GM19351 (cell line): ENCODE results near the gene CD80.

ENCODE experiments used
- ATAC-seq: cut with Tn5 transposase; IDR thresholded peaks from one replicate; pipeline ENCODE4 v1.9.1; 2021; ENCODE audit warnings: mild to moderate bottlenecking, moderate library complexity; ENCODE audit not compliant: unreplicated experiment

The CD80 gene

GRCh38 chr3:119550192-119550910 is 9.1 kb downstream of the CD80 start:
- ATAC-seq = no peak

GRCh38 chr3:119548341-119548740 is 11.1 kb downstream of the CD80 start:
- ATAC-seq = no peak

- ATAC-seq = no peak
Observed at GRCh38 chr3:119547227-119547626, 12.2 kb downstream of the CD80 start.

- no peak for ATAC-seq
Observed at GRCh38 chr3:119543147-119543546, 16.3 kb downstream of the CD80 start.

DNA sequence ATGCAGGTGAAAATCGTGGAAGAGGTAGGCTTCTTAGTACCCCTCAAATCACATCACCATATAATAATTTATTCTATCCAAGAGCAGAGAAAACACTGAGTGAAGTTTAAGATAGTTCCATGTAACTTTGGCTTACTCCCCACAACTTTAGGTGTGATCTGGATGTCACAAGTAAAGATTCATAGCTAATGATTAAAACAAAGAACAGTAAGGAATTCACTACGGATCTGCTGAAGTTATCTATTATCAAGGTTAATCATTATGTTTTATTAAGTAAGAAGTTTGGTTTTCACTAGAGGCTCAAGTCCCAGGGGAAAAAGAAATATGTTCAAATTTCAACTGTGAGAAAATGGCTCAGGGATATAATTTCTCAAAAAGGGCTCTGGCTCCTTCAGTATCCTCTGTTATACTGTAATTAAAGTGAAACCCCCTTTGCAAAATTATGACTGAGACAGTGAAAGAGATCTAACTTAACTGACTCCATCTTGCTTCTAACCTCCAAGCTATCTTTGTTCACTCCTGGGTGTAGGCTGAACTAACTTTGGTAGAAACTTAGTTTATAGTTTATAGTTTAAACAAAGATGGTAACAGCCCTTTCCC is 17.1 kb downstream of the CD80 start:
- no peak for ATAC-seq

GRCh38 chr3:119541547-119541946 is 17.9 kb downstream of the CD80 start:
- no peak for ATAC-seq

DNA sequence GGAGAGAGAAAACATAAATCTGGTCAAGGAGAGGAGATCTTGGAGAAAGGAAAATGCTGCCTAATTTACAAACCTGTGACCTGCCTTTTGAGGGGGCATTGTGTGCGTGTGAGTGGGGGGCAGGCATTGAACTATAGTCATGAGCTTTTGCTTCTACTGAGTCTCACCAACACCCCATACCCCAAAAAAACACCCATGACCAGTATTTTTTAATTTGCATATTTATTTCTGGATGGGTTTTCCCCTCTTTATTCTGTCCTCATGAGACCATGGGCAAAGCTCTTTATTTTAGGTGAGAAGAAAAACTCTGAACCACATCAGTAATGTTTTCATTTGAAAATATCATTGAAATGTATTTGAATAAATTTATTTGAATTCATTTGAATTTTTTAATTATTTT is 20.6 kb downstream of the CD80 start:
- ATAC-seq = peak; percentile 50

DNA sequence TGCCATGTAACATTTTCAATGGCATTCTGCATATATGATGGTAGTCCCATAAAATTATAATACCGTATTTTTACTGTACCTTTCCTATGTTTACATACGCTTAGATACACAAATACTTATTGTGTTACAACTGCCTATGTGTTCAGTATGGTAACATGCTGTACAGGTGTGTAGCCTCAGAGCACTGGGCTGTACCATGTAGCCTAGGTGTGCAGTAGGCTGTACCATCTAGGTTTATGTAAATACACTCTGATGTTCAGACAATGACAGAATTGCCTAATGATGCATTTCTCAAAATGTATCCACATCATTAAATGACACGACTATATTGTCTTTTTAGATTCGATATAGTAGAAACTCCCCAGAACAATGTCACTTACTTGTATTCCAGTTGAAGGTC is 22.7 kb downstream of the CD80 start:
- ATAC-seq = no peak

GRCh38 chr3:119534296-119534695 is 25.1 kb downstream of the CD80 start:
- no peak for ATAC-seq

DNA sequence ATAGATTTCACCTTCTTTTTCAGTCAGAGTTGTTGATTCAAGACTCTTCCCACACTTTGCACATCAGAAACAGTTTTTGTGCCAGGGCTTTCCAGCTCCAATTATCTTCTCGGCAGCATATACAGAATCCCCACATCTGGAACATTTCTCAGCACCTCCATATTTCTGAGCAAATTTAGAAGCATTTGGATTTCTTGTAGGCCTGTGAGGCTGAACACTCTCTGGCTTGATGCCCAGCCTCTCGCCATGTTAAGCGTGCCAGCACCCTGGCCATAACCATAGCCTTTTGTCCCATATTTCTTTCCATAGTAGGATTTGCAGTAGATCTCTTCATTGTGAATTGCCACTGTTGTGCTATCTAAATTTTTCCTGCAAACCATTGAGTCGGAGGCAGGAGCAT is 28.3 kb downstream of the CD80 start:
- no peak for ATAC-seq

- no peak for ATAC-seq
Observed at GRCh38 chr3:119530456-119530855, 29.0 kb downstream of the CD80 start.

GRCh38 chr3:119529883-119530282 is 29.5 kb downstream of the CD80 start:
- ATAC-seq = no peak

DNA sequence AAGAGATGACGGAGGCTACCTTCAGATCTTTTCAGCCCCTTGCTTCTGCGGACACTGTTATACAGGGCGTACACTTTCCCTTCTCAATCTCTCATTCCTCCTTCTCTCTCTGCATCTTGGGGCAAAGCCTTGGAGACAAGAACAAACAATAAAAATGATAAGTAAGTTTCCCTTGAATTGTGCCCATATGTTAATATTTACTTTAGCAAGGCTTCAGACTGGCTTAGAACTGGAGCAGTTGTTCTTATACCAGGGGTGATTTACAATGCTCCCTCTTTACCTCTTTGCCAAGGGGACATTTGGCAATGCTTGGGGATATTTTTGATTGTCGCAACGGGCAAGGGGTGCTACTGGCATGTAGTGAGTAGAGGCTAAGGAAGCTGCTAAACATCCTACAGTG is 31.7 kb downstream of the CD80 start:
- ATAC-seq = no peak

DNA sequence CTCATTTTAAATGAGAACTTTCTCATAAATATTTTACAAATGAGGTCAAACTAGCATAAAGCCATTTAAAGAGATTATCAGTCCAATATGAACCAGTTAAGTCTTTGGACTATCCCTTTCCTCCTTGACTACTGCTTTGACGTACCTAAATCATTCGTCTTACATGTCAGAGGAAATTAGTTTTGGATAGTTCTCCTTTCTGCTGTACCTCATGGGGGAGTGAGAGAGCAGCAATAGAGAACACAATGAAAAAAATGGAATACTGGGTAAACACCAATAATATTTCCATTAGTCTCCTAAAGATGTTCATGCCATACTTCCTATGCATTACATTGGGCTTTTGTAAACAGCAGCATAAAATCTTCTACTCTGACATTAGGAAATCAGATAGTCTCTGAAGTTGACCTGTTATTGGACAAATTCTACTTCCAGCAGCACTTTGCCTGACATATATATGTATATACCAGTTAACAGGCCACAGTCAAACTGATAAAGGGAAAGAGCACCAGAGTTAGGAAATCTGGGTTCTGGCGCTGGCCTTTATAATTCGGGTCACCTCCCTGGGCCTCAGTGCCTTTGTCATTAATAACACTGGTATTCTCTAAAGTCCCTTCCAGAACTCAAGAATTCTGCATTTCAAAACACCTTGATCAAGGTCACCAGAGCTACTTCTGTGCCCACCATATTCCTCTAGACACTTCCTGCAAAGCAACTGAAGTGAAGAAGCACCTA is 34.3 kb downstream of the CD80 start:
- ATAC-seq = no peak

GRCh38 chr3:119518026-119518425 is 41.4 kb downstream of the CD80 start:
- ATAC-seq = no peak

DNA sequence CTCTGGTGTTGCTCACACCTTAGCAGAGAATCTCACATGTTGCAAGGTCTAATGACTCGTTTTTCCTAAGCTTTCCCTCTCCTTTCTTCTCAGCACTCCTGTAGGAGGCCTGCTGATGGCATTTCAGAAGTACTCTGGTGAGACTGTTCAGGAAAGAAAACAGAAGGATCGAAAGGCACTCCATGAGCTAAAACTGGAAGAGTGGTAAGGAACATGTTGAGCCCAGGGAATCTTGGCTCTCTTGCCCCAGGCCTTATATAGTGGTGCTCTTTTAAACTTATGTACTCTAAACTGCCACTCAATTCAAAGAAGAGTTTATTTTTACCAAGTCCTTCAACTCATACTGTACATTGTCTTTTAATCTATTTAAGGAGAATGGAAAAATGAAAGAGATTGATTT is 42.3 kb downstream of the CD80 start:
- ATAC-seq = no peak

- no peak for ATAC-seq
Observed at GRCh38 chr3:119514637-119515036, 44.8 kb downstream of the CD80 start.

DNA sequence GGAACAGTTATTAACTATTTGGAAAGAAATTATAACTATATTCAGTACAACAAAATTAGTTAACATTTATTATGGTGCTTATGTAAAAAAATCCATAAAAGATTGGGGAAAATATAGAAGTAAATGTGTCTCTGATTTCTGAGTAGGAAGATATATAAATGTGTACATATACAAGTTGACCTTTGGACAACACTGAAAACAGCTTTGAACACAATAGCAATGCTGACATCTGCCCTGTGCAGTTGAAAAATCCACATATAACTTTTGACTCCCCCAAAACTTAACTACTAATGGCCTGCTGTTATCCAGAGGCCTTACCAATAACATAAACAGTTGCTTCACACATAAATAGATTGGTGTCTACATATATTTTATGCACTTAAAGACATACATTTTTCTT is 48.7 kb downstream of the CD80 start:
- ATAC-seq = no peak

GRCh38 chr3:119508172-119508845 is 51.1 kb downstream of the CD80 start:
- ATAC-seq = peak; percentile 65

DNA sequence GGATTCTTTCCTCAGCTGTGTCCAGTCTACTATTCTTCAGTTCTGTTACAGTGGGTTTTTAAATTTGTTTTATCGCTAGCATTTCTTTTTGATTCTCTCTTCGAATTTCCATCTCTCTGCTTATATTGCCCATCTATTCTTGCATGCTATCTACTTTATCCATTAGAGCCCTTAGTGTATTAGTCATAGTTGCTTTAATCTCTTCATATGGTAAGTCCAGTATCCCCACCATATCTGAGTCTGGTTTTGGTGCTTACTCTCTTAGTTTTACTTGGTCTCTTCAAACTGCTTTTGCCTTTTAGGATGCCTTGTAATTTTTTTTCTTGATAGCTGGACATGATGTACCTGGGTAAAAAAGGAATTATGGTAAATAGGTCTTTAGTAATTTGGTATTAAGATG is 52.0 kb downstream of the CD80 start:
- no peak for ATAC-seq

DNA sequence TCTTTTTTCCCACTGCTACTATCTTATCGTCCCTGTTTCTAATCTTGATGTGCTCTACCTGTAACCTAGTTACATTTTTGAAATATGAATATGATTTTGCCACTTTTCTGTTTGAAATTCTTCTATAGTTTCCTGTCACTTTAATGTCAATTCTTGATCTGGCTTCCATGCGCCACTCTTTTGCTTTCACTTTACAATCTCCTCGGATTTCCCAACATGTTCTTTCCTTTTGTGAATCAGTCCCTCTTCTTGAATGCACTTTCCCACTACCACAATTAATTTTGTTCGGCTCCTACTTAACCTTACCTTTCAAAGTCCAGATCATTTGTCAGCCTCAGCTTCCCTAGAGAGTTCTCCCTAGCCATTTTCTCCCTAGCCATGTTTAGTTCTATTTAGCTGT is 52.8 kb downstream of the CD80 start:
- no peak for ATAC-seq

- no peak for ATAC-seq
Observed at GRCh38 chr3:119500901-119501300, 58.5 kb downstream of the CD80 start.
